LNCaP clone FGC (cell line): ENCODE data around the gene FGD2.

Experiments
- DNase-seq: peaks from one replicate; pipeline ENCODE4 v3.0.0-alpha.2; 2011; ENCODE audit warnings: low read depth
- H3K4me3 ChIP-seq: 2 replicates; pipeline ENCODE4 v1.5.1; 2011; ENCODE audit warnings: mild to moderate bottlenecking, low read depth, low read length, control low read depth
- TF ChIP-seq, protein P1 (sequence below): IDR thresholded peaks from 2 replicates; pipeline ENCODE4 v1.5.1; 2012; ENCODE audit warnings: mild to moderate bottlenecking; ENCODE audit not compliant: control insufficient read depth, insufficient read depth; ENCODE audit errors: extremely low read depth

Gene FGD2

DNA sequence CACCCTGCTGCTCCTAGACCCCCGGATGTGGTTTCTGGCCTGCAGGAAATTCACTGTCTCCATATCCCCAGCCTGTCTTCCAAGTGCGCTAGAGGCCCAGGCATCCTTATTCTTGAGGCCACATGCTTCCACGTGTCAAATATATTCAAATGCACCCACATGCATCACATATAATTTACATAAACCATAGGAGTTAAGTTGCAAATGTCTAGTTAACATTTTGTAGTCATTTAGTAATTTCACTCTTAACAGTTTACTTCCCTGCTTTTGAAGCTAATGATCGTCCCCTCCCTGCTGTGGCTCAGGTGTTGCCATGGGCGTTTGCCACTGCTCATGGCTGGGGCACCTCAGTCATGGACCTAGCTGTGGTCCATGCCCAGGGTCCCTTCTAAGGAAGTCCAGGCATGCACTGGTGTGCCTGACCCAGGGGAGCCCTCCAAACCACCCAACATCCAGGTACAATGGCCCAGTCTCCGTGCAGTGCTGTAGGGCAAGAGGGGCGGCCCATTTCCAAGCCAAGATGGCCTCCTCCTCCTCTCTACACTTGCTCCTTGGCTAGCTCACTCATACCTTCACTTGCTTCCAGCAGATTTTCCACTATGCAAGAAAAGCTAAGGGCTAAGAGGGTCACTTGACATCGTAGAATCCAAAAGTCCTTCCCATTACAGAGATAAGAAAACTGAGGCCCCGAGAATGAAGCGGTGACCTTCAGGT is 42.4 kb downstream of the FGD2 start:
- H3K4me3 ChIP-seq = no peak overlapping the region
- DNase-seq = no peak
- TF ChIP-seq, protein P1, sequence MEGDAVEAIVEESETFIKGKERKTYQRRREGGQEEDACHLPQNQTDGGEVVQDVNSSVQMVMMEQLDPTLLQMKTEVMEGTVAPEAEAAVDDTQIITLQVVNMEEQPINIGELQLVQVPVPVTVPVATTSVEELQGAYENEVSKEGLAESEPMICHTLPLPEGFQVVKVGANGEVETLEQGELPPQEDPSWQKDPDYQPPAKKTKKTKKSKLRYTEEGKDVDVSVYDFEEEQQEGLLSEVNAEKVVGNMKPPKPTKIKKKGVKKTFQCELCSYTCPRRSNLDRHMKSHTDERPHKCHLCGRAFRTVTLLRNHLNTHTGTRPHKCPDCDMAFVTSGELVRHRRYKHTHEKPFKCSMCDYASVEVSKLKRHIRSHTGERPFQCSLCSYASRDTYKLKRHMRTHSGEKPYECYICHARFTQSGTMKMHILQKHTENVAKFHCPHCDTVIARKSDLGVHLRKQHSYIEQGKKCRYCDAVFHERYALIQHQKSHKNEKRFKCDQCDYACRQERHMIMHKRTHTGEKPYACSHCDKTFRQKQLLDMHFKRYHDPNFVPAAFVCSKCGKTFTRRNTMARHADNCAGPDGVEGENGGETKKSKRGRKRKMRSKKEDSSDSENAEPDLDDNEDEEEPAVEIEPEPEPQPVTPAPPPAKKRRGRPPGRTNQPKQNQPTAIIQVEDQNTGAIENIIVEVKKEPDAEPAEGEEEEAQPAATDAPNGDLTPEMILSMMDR = no peak

DNA sequence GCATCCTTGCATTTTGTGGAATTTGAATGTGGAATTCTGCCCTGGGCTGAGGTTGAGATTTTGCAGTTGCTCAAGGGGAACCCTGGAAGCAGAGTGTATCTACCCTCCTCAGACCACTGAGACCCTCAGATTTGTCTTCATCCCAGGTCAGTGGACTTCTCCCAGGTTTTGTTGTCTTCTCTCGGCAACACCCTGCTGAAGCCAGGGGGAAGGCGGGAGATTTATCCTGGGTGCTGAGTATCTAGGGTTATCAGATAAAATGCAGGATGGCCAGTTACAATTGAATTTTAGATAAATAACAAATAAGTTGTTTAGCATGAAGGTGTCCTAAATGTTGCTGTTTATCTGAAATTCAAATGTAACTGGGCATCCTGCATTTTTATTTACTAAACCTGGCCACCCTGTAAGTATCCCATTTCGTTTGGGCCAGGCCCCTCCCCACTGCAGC is 43.0 kb downstream of the FGD2 start:
- H3K4me3 ChIP-seq = no peak overlapping the region
- TF ChIP-seq, protein P1 = no peak
- no peak for DNase-seq

DNA sequence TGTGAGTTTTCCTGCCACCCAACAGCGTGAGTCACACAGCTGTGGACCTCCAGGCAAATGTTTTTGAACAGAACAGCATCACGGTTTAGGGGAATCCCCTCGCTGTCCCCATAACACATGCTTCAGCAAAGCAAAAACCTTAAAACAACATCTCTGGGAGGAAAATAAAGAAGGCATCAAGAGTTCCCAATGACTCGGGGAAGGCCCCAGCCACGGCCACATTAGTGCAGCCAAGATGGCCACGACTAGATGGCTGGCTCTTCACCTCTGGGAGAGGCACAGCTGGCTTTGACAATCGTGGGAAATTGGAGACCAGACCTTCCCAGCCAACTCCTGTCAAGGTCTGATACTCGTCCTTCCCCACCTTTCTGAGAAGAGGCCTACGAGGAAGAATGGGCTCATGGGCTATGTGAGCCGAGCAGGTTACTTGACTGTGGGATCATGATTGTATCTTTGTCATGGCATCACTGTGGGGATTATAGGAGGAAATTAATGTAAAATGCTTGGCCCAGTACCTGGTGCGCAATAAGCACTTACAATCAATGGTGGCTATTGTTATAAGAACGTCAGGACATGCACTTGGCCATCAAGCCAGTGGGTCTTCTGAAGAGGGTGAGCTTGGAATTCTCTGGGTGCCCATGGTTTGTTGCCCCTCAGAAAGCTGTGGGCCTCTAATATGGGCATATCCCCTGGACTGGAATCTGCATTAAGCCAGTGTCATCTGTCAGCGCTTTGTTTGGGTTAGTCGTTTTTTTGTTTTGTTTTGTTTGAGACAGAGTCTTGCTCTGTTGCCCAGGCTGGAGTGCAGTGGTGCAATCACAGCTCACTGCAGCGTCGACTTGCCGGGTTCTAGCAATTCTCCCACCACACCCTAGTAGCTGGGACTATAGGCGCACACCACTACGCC is 43.6 kb downstream of the FGD2 start:
- DNase-seq = no peak

DNA sequence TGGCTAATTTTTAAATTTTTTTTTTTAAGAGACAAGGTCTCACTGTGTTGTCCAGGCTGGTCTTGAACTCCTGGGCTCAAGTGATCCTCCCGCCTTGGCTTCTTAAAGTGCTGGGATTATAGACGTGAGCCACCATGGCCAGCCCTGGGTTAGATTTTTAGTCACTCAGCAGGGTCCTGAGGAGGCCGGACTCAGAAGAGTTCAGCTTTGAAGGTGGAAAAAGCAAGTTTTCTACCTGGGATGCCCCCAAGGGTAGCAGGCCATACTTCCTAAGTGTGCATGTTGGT is 44.2 kb downstream of the FGD2 start:
- no peak overlapping the region for H3K4me3 ChIP-seq
- TF ChIP-seq, protein P1 = no peak
- no peak for DNase-seq

More for the DNA sequence above, 43.6 kb downstream of the FGD2 start:
- TF ChIP-seq, protein P1 = no peak
- no peak overlapping the region for H3K4me3 ChIP-seq

DNA sequence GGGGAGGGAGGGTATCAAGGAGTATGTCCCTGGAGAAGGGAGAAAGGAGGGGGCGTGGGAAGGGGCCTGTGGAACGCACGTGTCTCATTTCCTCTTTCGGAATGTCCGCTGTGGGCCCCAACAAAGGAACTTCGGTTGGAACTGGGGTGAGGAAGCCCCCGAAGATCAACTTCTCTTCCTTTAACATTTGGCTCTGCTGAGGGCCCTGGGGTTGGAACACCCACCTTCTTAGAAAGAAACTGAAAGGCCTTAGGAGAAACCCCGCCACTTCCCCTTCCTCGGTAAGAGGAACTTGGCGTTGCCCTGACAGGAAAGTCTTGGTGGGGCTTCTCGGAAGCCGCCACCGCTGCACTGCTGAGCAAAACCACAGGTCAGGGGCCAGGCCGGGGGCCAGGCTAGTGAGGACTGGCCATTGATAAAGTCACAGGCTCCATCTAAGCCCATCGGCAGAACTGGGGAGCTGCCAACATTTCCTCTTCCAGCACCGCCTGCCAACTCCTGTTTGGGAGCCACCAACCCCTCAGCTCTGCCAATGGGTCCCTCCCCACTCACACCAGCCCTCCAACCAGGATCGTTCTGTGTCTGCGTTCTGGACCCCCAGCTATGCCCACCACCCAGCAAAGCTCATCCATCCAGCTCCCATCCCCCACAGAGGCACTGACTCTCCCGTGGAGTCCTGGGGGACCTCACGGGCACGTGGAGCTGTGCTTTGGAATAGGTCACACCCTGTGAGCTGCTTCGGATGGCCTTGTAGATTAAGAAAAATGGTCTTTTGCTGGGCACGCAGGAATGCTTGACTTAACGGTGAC is 44.8 kb downstream of the FGD2 start:
- TF ChIP-seq, protein P1 = no peak
- no peak overlapping the region for H3K4me3 ChIP-seq
- no peak for DNase-seq

DNA sequence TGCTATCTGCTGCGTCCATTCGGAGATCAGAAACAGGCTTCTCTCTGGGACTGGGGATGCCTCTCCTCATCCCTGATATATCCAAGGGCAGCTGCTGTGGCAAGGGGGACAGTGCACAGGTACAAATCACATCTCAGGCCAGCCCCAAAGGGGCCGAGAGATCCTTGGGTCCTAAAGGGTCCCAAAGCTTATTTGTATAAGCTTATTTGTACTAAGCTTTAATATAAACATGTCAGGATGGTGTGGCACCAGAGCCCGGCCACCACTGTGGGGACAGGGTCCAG is 45.3 kb downstream of the FGD2 start:
- no peak overlapping the region for H3K4me3 ChIP-seq
- DNase-seq = no peak
- TF ChIP-seq, protein P1 = no peak
